ENCODE data around the gene SDF2L1. TPM values are rescaled to one million over a fixed set of nuclear protein-coding genes. Genes with fewer than 3 reads are reported as not detected.
"Not testable (repeated sequence)": the region's sequence is repeated elsewhere in the genome, so short reads cannot be mapped to it uniquely, and the experiment has no call there.

The SDF2L1 gene
- polyA plus RNA-seq, 1 experiment, result 12.6 TPM

GRCh38 chr22:21641417-21641788, 699 bp upstream of the SDF2L1 start:
- no peak for DNase-seq (ENCODE audit: low read depth, low spot score)
- Histone ChIP-seq H3K9me3 (ENCODE audit: control insufficient read depth, insufficient read depth, low read length) (no peaks in the 10 kb centered on the region; the same call in 1 of the 2 replicates), H3K27ac (ENCODE audit: low read depth, low read length) (peak overlapping the region; percentile 61), H3K4me3 (ENCODE audit: low read depth, low read length) (peak overlapping the region; percentile 68), H3K27me3 (ENCODE audit: control insufficient read depth, insufficient read depth, low read length) (no peaks in the 10 kb centered on the region)
- peak; percentile 60 for TF ChIP-seq CTCF (IDR thresholded peaks at IDR 0.05; ENCODE audit: low read depth, low read length)
- POLR2A ChIA-PET, result interaction anchor here (0.6 to 2.6 kb wide), 2 partner anchors 12 to 17 kb away, joined by 4 to 11 read pairs; no protein-coding TSS in a partner anchor
- CTCF ChIA-PET, result interaction anchor here (0.9 to 3.2 kb wide), 4 partner anchors 11 to 65 kb away, joined by 3 to 43 read pairs (median 4); partner anchors contain the start of gene YDJC

GRCh38 chr22:21642584-21643448, 714 bp downstream of the SDF2L1 start:
- Histone ChIP-seq H3K4me3 (ENCODE audit: low read depth, low read length) (peak overlapping the region; percentile 86), H3K9me3 (ENCODE audit: control insufficient read depth, insufficient read depth, low read length) (no peaks in the 10 kb centered on the region; the same call in 1 of the 2 replicates), H3K27ac (ENCODE audit: low read depth, low read length) (peak overlapping the region; percentile 21), H3K27me3 (ENCODE audit: control insufficient read depth, insufficient read depth, low read length) (no peaks in the 10 kb centered on the region)
- CTCF ChIA-PET, result interaction anchor here (0.6 to 3.2 kb wide), 8 partner anchors 9 to 86 kb away, joined by 3 to 43 read pairs (median 3); partner anchors contain the start of gene YDJC
- DNase-seq (ENCODE audit: low read depth, low spot score), result no peak
- POLR2A ChIA-PET, result interaction anchor here (2.6 kb wide), 1 partner anchor 14 kb away, joined by 11 read pairs; no protein-coding TSS in a partner anchor
- peak; percentile 62 for TF ChIP-seq CTCF (IDR thresholded peaks at IDR 0.05; ENCODE audit: low read depth, low read length)

- Histone ChIP-seq H3K27ac (ENCODE audit: low read depth, low read length) (no peak overlapping the region), H3K4me3 (ENCODE audit: low read depth, low read length) (peak overlapping the region; percentile 86), H3K27me3 (ENCODE audit: control insufficient read depth, insufficient read depth, low read length) (no peaks in the 10 kb centered on the region), H3K9me3 (ENCODE audit: control insufficient read depth, insufficient read depth, low read length) (no peaks in the 10 kb centered on the region; the same call in 1 of the 2 replicates)
- POLR2A ChIA-PET, result interaction anchor here (0.5 to 2.6 kb wide), 2 partner anchors 15 to 686 kb away, joined by 3 to 11 read pairs; no protein-coding TSS in a partner anchor
- CTCF ChIA-PET, result interaction anchor here (0.9 to 3.2 kb wide), 3 partner anchors 14 to 87 kb away, joined by 3 to 43 read pairs (median 3); partner anchors contain the start of gene YDJC
- no peak for TF ChIP-seq CTCF (IDR thresholded peaks at IDR 0.05; ENCODE audit: low read depth, low read length)
- DNase-seq (ENCODE audit: low read depth, low spot score), result no peak
Measured at GRCh38 chr22:21643533-21644357, 1.6 kb downstream of the SDF2L1 start.

GRCh38 chr22:21645513-21645912, 3.4 kb downstream of the SDF2L1 start:
- not testable (repeated sequence) for DNase-seq (ENCODE audit: low read depth, low spot score); H3K27ac ChIP-seq (ENCODE audit: low read depth, low read length); H3K9me3 ChIP-seq (ENCODE audit: control insufficient read depth, insufficient read depth, low read length); H3K27me3 ChIP-seq (ENCODE audit: control insufficient read depth, insufficient read depth, low read length); H3K4me3 ChIP-seq (ENCODE audit: low read depth, low read length)
- POLR2A ChIA-PET, result interaction anchor here (0.7 kb wide), 1 partner anchor 44 kb away, joined by 7 read pairs; no protein-coding TSS in a partner anchor
- CTCF ChIA-PET, result interaction anchor here (0.6 to 0.9 kb wide), 3 partner anchors 20 to 193 kb away, joined by 3 read pairs; no protein-coding TSS in a partner anchor
